Kidney epithelial cell (primary cell): ENCODE results near the gene IFNA21. TPM values are rescaled to one million over a fixed set of nuclear protein-coding genes. Genes with fewer than 3 reads are reported as not detected.
"Not testable (repeated sequence)": the region's sequence is repeated elsewhere in the genome, so short reads cannot be mapped to it uniquely, and the experiment has no call there.

ENCODE experiments used
- DNase-seq: peaks from one replicate; pipeline ENCODE4 v3.0.0-alpha.2; 2010; ENCODE audit warnings: low read depth
- H3K27me3 ChIP-seq: 2 replicates; pipeline ENCODE4 v1.6.0; 2011; ENCODE audit warnings: low read length; ENCODE audit not compliant: control insufficient read depth, insufficient read depth
- H3K36me3 ChIP-seq: 2 replicates; pipeline ENCODE4 v1.5.1; 2011; ENCODE audit warnings: low read length; ENCODE audit not compliant: control insufficient read depth, insufficient read depth
- H3K4me3 ChIP-seq: 2 replicates; pipeline ENCODE4 v1.5.1; 2011; ENCODE audit warnings: low read depth, mild to moderate bottlenecking, control low read depth, low read length
- CTCF ChIP-seq: IDR thresholded peaks from 2 replicates; pipeline ENCODE4 v1.5.1; 2011; ENCODE audit warnings: mild to moderate bottlenecking, moderate library complexity, low read length, control low read depth, inconsistent platforms; ENCODE audit not compliant: insufficient read depth, poor library complexity, severe bottlenecking
- total RNA-seq: library from RNA; depleted of rRNA; stranded (reverse); fragments of >200 nt; gene quantifications from 2 replicates; pipeline ENCODE4 v1.2.3, GENCODE V29; 2015

The IFNA21 gene
- total RNA-seq, 1 donor from 2014 or later = not detected

- TF ChIP-seq CTCF = peak; percentile 55
- H3K36me3 ChIP-seq, H3K4me3 ChIP-seq, DNase-seq, H3K27me3 ChIP-seq: not testable (repeated sequence)
Measured at GRCh38 chr9:21194867-21195776, 28.7 kb upstream of the IFNA21 start.

GRCh38 chr9:21187487-21187886, 21.0 kb upstream of the IFNA21 start, which contains the start of gene IFNA4:
Gene IFNA4, minus strand, starts transcription at chr9:21187587. Its CDS starts 56 bp downstream, at chr9:21187531.
- H3K36me3 ChIP-seq, H3K27me3 ChIP-seq, DNase-seq, H3K4me3 ChIP-seq: not testable (repeated sequence)

GRCh38 chr9:21182810-21183736, 16.6 kb upstream of the IFNA21 start:
- TF ChIP-seq CTCF = peak; percentile 45
- not testable (repeated sequence) for H3K4me3 ChIP-seq, H3K27me3 ChIP-seq, H3K36me3 ChIP-seq, DNase-seq

- TF ChIP-seq CTCF = no peak
- DNase-seq = no peak
- Histone ChIP-seq H3K27me3 (peaks cover 4% of the 10 kb centered on the region), H3K4me3 (no peak overlapping the region), H3K36me3 (no peaks in the 10 kb centered on the region)
Measured at GRCh38 chr9:21174671-21175070, 8.2 kb upstream of the IFNA21 start.

GRCh38 chr9:21172156-21172555, 5.7 kb upstream of the IFNA21 start:
- Histone ChIP-seq H3K36me3 (no peaks in the 10 kb centered on the region), H3K27me3 (no peaks in the 10 kb centered on the region), H3K4me3 (no peak overlapping the region)
- no peak for TF ChIP-seq CTCF
- no peak for DNase-seq

- TF ChIP-seq CTCF = no peak
- H3K27me3 ChIP-seq = no peaks in the 10 kb centered on the region
- no peaks in the 10 kb centered on the region for H3K36me3 ChIP-seq
- H3K4me3 ChIP-seq = no peak overlapping the region
- DNase-seq = no peak
Measured at GRCh38 chr9:21171351-21171750, 4.9 kb upstream of the IFNA21 start.
